C1 segment of cervical spinal cord (tissue), 14 donors: ENCODE data around the gene ERV3-1.
"Not testable (repeated sequence)": the region's sequence is repeated elsewhere in the genome, so short reads cannot be mapped to it uniquely, and the experiment has no call there.

ENCODE experiments used
- DNase-seq, 14 donors: peaks; one replicate each; lab custom pipeline; 2025; lab: John Stamatoyannopoulos, UW

The ERV3-1 gene

DNA sequence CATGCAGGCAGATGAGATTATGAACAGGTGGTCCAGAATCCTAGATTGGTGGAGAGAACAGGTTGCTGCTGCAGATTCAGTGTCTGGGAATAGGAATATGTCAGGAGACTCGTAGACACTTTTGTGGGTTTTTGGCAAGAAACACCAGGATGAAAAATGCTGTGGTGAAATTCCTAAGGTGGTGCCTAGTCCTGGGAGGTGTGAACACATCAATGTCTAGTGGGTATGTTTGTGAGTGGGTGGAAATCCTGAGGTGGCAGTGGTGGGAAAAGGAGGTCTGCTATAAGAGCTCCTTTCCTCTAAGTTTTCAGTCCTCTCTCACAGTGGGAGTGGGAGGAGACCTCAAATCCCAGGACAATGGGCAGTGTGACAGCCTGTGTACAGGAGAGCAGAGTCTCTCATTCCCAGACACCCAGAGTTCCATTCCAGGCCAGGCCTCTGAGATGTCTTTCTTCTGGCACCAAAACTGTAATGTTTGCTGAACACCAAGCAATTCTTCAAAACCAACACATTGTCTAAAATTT lies 5.1 kb downstream of the ERV3-1 start:
- DNase-seq, result no peak

DNA sequence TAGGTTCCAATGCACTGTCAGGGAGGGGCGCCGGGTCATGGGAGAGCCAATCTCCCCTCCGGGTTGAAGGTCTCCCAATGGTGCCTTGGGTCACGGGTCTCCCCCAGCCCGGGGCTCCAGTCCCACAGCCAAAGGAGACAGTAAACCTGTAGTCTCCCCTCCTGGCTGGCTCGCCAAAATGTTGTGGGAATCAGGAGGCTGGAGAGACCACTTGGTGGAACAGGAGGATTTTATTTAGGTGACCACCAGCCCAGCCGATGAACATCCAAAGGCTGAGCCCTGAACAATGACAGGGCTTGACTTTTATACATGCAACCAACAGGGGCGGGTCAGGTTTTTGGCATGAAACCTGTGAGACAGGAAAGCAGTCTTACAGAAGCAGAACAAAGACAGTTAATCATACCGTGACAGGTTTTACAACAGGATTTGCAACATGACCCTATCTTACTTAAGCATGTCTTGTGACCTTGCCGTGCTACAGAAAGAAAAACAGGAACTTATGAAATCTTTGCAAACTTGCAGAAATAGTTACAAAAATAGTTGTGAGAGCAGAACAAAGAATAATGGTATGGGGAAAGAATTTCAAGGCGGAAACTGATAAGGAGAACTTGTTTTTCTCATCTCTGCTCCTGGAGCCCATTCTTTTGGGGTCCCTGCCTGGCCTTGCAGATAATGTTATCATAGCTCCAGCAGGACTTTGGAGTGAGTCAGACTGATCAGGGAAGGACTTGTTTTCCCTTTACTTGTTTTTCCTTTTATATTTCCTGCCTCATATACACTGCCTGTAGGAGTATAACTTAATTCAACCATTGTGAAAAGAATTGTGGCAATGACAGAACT lies 7.1 kb downstream of the ERV3-1 start:
- no peak for DNase-seq

DNA sequence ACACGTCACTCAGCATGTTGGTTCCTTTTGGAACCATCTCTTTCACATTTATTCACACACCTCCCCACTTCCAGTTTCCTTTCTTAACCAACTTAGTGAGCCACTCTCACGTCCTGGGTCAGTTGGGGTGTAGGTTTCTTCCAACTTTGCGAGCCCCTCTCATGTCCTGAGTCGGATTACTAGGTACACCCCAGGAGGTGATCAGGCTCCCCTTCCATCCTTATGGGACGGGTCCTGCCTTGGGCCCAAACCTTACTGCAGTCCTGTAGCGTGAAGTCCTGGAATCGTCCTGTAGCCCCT lies 7.7 kb downstream of the ERV3-1 start:
- no peak for DNase-seq

DNA sequence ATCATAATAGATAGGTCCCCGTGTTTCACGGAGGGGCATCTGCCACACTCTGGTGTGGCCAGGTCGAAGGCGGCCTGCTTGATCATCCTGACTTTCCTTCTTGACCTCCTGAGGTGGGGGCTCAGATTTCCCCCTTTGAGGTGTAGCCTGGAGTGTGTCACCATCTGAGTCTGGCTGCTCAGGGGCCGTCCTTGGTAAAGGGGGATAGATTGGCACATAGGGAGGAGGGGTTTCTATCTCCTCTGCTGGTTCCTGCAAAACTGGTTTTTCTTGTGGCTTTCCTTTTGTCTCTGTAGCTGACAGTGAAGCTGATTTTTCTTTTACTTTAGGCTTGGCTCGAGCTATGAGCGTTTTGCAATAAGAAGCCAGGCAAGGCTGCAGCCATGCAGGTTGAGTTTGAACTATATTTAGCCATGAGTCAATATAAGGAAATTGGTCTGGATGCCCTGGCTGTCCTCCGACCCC lies 8.5 kb downstream of the ERV3-1 start:
- no peak for DNase-seq

DNA sequence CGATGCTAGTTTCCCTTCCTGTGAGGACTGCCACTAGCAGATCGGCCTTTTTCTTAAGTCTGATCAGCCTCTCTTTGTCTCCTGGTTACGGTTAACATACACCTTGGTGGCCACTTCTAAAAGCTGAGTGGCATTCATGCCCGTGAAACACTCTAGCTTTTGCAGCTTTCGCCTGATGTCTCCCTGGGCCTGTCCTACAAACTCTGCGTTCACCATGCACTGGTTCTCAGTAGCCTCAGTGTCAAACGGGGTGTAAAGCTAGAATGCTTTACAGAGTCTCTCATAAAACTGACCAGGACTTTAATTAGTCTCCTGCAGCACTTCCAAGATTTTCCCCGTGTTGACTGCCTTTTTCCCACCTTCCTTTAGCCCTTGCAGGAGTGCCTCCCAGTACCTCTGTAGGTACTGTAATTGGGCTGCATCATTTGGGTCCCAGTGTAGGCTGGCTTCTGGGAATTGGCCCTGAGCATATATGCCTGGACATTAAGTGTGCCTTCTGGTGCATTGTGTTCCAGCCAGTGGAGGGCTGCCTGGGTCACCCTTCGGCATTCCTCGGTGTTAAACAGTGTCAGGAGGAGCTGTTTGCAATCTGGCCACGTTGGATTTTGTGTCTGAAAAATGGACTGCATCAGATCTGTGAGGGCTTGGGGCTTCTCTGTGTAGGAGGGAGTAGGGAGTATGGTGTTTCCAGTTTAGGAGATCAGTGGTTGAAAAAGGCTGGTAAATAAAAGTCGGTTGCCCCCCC lies 9.2 kb downstream of the ERV3-1 start:
- no peak for DNase-seq

DNA sequence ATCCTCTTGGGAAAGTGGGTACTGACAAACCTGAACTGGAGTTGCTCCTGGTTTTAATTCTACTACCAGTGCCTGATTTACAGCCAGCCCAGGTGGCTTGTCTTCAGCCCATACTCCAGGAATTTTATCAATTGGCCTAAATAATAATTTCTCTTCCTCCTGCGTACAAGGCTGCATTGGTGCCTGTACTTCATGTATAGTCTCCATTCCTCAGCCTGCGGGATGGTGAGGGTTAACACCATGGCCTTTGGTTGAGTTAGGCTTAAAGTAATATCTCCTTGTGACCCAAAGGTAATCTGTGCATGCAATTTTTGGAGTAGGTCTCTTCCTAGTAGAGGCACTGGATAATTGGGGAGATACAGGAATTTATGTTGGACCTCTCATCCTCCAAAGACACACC lies 10.2 kb downstream of the ERV3-1 start:
- DNase-seq, result no peak

DNA sequence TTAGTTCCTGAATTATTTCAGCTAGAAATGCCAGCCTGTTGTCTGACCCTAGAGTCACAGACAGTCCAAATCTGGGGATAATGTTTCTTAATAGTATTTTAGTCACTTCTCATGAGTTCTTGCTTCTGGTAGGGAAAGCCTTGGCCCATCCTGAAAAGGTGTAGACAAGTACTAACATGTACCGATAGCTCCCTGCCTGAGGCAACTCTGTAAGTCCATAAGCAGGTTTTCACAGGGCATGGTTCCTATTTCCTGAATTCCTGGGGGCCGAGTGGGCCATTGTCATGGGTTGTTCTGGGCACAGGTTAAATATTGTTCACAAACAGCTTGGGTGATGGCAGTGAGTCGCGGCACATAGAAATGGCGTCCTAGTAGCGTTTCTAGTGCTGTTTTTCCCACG lies 12.6 kb downstream of the ERV3-1 start:
- DNase-seq, result no peak

DNA sequence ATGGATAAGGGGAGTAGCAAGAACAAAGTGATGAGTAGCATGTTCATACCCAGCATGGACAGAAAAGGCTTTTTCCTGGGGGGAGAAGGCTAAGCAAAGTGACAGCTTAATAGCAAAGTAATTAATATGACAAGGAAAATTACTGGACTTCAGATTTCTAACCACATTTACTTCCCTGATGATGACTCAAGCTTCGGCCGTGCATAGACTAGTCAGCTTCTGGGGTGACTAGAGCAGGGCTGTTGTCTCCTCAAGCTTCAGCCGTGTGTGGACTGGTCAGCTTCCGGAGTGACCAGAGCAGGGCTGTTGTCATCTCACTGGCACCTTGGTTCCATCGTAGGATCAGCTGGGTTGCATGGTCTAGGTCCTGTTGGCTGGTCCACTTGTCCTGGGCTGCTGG lies 13.5 kb downstream of the ERV3-1 start:
- no peak for DNase-seq

DNA sequence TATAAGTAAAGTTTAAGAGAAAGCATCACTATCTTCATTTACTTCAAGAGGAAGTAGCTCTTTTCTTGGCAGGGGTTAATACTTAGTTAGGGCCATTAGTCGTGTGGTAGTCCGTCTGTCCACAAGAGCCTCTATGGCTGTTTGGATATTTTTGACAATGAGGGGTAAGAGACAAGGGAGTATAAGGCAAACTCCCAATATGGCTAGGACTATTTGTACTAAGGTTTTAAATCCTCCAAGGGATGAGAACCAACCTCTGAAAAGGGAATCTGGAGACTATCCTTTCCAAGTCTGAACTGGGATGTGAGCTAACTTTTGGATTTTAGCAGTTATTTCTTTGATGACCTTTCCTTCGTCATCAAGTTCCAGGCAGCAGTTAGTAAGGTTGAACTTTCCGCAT lies 15.6 kb downstream of the ERV3-1 start, which contains the start of gene ZNF117:
Gene ZNF117, minus strand, starts transcription at position 101 of the 400 bp plus-strand sequence.
- DNase-seq, result no peak

DNA sequence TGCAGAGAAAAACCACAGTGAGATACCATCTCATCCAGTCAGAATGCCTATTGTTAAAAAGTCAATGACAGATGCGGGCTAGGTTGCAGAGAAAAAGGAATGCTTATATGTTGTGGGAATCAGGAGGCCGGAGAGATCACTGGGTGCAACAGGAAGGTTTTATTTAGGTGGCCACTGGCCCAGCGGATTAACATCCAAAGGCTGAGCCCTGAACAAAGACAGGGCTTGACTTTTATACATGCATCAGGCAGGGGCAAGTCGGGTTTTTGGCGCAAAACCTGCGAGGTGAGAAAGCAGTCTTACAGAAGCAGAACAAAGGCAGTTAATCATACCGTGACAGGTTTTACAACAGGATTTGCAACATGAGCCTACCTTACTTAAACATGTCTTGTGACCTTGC lies 16.3 kb downstream of the ERV3-1 start:
- DNase-seq, result no peak

DNA sequence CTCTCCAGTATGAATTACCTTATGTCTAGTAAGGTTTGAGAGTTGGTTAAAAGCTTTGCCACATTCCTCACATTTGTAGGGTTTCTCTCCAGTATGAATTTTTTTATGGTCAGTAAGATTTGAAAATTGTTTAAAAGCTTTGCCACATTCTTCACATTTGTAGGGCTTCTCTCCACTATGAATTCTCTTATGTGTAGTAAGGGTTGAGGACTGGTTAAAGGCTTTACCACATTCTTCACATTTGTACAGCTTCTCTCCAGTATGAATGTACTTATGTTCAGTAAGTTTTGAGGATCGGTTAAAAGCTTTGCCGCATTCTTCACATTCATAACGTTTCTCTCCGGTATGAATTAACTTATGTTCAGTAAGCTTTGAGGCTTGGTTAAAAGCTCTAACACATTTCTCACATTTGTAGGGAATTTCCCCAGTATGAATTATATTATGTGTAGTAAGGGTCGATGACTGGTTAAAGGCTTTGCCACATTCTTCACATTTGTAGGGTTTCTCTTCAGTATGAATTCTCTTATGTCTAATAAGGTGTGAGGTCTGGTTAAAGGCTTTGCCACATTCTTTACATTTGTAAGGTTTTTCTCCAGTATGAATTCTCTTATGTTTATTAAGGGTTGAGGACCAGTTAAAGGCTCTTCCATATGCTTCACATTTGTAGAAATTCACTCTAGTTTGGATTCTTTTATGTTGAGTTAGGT lies 27.8 kb downstream of the ERV3-1 start:
- DNase-seq, result no peak

DNA sequence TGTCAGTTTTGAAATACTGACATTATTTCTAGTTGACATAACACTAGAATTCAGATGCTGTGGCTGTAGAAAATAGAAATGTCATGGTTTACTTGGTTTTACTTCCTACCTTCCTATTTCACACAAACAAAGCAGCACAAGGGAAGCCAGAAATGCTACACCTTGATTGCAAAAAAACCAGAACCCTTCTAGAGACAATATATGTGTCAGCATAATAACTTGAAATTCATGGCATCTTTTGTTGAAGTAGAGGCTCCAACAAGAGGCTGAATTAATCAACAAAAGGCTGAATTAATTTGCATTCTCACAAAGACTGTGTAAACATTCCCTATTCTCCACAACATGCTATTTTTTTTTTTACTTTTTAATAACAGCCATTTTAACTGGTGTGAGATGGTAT lies 40.9 kb downstream of the ERV3-1 start:
- DNase-seq, result no peak

DNA sequence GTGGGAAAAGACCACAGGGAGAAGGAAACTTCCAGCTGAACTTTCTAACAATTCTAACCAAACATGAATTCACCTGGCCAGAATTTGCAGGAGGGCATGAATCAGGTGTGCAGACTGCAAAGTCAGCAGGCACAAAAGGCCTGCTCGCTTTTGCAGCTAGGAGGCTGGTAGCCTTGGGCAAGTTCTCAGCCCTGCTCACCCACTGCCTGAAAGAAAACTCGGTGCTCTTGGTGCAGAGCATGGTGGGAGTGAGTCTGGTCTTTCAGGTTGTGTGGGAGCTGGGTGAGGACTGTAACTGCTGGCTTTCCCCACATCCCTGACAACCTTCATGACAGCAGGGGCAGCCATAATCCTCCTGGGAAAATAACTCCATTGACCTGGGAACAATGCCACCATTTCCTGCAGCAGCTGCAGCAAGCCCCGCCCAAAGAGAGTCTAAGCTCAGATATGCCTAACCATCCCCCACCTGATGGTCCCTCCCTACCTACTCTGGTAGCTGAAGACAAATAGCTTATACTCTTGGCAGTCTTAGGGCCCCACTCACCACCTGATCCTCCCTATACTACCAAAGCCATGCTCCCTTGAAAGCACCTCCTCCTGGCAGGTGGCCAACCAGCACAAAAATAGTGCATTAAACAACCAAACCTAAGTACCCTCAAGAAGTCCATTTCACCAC lies 47.3 kb downstream of the ERV3-1 start:
- no peak for DNase-seq

DNA sequence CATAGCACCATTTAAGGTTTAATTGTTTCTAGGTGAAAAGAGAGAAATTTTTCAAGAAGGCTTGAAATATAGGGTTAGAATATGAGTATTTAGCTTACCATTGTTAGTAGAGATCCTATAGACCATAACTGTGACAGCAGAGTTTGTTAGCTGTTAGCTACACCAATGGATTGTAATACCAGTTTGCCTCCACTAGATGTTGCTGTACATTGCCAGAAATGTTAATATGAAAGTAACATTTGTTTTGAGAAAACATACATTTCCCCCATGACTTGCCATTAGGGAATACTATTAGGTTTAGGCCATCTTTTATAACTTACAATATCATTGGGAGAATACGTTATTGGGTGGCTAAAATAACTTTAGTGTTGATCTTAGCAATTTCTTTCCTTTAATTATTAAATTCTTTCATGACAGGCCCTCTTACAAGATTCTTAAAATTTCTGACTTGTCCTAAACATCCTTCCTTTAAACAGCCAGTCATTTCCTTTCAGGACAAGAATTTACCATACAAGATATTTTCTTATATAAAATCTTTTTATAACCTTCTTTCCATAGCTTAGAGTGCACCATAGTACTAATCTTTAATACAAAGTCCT lies 55.1 kb downstream of the ERV3-1 start:
- DNase-seq, result no peak

DNA sequence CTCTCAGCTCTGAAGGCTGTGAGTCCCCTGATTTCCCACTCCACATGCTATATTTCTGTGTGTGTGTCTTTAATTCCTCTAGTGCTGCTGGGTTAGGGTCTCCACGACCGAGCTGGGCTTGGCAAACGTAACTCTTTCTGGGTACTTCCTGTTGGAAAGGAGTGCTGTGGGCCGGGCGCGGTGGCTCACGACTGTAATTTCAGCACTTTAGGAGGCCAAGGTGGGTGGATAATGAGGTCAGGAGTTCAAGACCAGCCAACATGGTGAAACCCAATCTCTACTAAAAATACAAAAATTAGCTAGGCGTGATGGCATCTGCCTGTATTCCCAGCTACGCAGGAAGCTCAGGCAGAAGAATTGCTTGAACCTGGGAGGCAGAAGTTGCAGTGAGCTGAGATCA lies 55.8 kb downstream of the ERV3-1 start:
- DNase-seq, result not testable (repeated sequence)

DNA sequence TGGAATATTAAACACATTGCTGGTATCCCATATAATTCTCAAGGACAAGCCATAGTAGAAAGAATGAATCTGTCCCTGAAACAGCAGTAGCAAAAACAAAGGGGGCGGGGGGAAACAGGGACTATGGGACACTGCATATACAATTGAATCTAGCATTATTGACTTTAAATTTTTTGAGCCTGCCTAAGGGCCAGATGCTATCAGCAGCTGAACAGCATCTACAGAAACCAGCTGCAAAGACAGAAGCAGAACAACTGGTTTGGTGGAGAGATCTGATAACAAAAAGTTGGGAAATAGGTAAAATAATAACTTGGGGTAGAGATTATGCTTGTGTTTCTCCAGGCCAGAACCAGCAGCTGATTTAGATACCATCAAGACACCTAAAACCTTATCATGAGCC lies 57.7 kb downstream of the ERV3-1 start:
- not testable (repeated sequence) for DNase-seq

DNA sequence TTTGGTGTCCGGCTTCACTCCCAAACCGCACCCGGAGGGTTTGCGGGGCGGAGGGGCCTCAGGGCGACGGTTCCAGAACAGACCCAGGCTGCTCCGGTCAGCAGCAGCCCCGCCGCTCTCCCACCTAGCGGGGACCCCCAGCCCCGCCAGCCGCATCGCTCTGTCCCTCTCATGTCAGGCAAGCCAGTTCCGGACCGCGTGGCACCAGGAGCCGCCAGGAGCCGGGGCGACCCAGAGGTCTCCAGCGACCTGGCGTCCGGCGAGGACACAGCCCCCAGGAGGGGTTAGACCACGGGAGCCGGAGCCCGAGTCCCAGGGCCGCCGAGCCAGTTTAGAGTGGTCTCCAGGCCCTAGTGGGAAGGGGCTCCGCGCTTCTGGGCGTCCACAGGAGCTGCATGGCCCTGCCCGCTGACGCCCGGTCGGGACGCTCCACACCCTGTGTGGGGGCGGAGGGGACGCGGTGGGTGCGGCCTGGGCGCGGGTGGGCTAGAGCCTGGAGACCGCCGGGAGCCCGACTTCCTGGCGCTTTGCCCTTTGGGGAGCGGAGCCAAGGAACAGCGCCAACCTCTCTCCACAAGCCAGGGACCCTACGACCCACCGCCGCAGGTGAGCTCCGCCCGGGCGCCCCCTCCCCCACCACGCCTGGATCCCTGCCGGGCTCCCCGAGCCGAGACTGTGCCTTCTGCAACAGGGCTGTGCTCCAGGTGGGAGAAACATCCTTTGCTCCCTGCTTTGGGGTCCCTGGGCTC lies 59.1 kb downstream of the ERV3-1 start:
- DNase-seq, result no peak

DNA sequence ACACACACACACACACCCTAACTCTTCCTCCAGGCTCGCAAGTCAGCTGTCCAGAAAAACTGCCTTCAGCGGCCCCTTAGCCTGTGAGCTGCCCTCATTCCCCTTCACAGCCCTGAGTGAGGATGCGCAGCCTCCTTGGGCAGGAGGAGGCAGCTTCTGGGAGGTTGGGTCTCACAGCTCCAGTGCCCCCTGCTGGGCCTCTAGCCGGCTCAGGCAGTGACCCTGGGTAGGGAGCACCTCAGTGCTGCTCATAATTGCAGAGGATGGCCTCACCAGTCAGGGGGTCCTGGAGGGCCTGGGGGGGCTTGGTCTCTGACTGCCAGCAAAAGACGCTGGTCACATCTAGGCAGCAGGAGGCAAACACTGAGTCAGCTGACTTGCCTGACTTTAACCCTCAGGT lies 59.7 kb downstream of the ERV3-1 start:
- peak in 1 of 14 donors; percentile 19 for DNase-seq

DNA sequence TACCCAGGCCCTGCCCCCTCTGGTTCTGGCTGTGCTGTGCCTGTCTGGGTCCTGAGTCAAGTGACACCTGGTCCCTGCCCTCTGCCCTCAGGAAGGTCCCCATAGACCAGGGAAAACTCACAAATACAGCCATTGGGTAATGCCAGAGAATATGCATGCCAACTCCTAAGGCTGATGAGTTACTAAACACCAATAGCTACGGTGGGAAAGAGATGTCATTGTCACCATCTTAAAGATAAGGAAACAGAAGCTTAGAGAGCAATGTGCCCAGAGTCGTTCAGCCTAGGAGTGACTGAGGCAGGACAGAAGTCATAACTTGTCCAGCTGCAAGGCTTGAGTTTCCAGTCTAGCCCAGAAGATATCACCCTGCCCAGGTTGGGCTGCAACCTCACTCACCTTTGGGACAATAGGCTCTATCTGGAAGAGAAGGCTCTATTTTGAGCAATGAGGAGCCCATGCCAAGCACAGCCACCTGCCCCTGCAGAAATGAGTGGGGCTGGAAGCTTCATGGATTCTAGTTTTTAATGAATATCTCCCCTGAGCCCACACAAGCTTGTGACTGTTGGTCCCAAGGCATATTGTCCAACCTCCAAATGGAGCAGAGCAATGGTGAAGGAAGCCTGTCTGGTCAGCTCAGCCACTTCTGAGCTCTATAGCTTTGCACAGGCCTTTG lies 60.8 kb downstream of the ERV3-1 start:
- DNase-seq, result peak in 1 of 14 donors; percentile 26
